H9 (cell line): ENCODE measurements around the gene SLC35E3. TPM values are rescaled to one million over a fixed set of nuclear protein-coding genes. Genes with fewer than 3 reads are reported as not detected.

Source experiments
- DNase-seq: peaks from one replicate; pipeline ENCODE4 v3.0.0-alpha.2; 2017
- H2AFZ ChIP-seq: one replicate; pipeline ENCODE4 v1.6.1; 2013; ENCODE audit warnings: mild to moderate bottlenecking, low read length, control low read depth, moderate library complexity
- H2AK5ac ChIP-seq: 2 replicates; pipeline ENCODE4 v1.6.1; 2013; ENCODE audit warnings: low read length, control low read depth, mixed read lengths; ENCODE audit not compliant: insufficient read length
- H2BK120ac ChIP-seq: one replicate; pipeline ENCODE4 v1.6.1; 2013; ENCODE audit warnings: low read depth, mild to moderate bottlenecking, low read length, control low read depth, inconsistent platforms; ENCODE audit not compliant: poor library complexity, severe bottlenecking
- H2BK12ac ChIP-seq: 2 replicates; pipeline ENCODE4 v1.6.1; 2013; ENCODE audit warnings: low read length, control low read depth, mixed read lengths, low read depth; ENCODE audit not compliant: insufficient read length
- H2BK15ac ChIP-seq: 2 replicates; pipeline ENCODE4 v1.6.1; 2013; ENCODE audit warnings: low read depth, low read length, control low read depth
- H2BK20ac ChIP-seq: one replicate; pipeline ENCODE4 v1.6.1; 2013; ENCODE audit warnings: low read depth, mild to moderate bottlenecking, low read length, control low read depth, inconsistent platforms; ENCODE audit not compliant: poor library complexity, severe bottlenecking
- H2BK5ac ChIP-seq: 2 replicates; pipeline ENCODE4 v1.6.1; 2013; ENCODE audit warnings: low read length, control low read depth, mixed read lengths; ENCODE audit not compliant: insufficient read length
- H3K14ac ChIP-seq: 2 replicates; pipeline ENCODE4 v1.6.1; 2013; ENCODE audit warnings: low read length, control low read depth; ENCODE audit not compliant: insufficient read depth
- H3K18ac ChIP-seq: 2 replicates; pipeline ENCODE4 v1.6.1; 2013; ENCODE audit warnings: low read depth, mild to moderate bottlenecking, mixed read lengths, low read length, control low read depth; ENCODE audit not compliant: insufficient read length
- H3K23ac ChIP-seq: 2 replicates; pipeline ENCODE4 v1.6.1; 2013; ENCODE audit warnings: low read length, control low read depth, mixed read lengths, low read depth; ENCODE audit not compliant: insufficient read length
- H3K23me2 ChIP-seq: 2 replicates; pipeline ENCODE4 v1.6.1; 2013; ENCODE audit warnings: low read depth, mild to moderate bottlenecking, mixed read lengths, low read length, control low read depth; ENCODE audit not compliant: insufficient read length, poor library complexity, severe bottlenecking
- H3K27ac ChIP-seq: 2 replicates; pipeline ENCODE4 v1.5.1; 2013; ENCODE audit warnings: low read length, control low read depth, mixed read lengths, low read depth; ENCODE audit not compliant: insufficient read length
- H3K27me3 ChIP-seq: 2 replicates; pipeline ENCODE4 v1.6.1; 2013; ENCODE audit warnings: low read length, control low read depth, inconsistent platforms; ENCODE audit not compliant: insufficient read depth
- H3K4ac ChIP-seq: 2 replicates; pipeline ENCODE4 v1.6.1; 2013; ENCODE audit warnings: low read depth, mild to moderate bottlenecking, control low read depth, inconsistent platforms, low read length, moderate library complexity
- H3K4me1 ChIP-seq: 2 replicates; pipeline ENCODE4 v1.6.1; 2013; ENCODE audit warnings: low read length, control low read depth, inconsistent platforms; ENCODE audit not compliant: insufficient read depth
- H3K4me2 ChIP-seq: 2 replicates; pipeline ENCODE4 v1.6.1; 2013; ENCODE audit warnings: low read length, control low read depth, mixed read lengths; ENCODE audit not compliant: insufficient read length, insufficient read depth
- H3K56ac ChIP-seq: 2 replicates; pipeline ENCODE4 v1.6.1; 2013; ENCODE audit warnings: low read depth, mild to moderate bottlenecking, mixed read lengths, low read length, control low read depth; ENCODE audit not compliant: insufficient read length
- H3K79me1 ChIP-seq: 2 replicates; pipeline ENCODE4 v1.6.1; 2013; ENCODE audit warnings: low read depth, mild to moderate bottlenecking, moderate library complexity, low read length, control low read depth, inconsistent platforms; ENCODE audit not compliant: insufficient read depth, poor library complexity, severe bottlenecking
- H3K79me2 ChIP-seq: 2 replicates; pipeline ENCODE4 v1.6.1; 2013; ENCODE audit warnings: low read length, control low read depth, inconsistent platforms; ENCODE audit not compliant: insufficient read depth
- H3K9ac ChIP-seq: 2 replicates; pipeline ENCODE4 v1.6.1; 2013; ENCODE audit warnings: low read length, control low read depth, mixed read lengths; ENCODE audit not compliant: insufficient read length; ENCODE audit errors: extremely low read depth
- H3K9me3 ChIP-seq: one replicate; pipeline ENCODE4 v1.6.1; 2013; ENCODE audit warnings: low read depth, low read length, inconsistent platforms; ENCODE audit not compliant: control insufficient read depth
- H3T11ph ChIP-seq: one replicate; pipeline ENCODE4 v1.6.1; 2013; ENCODE audit warnings: mild to moderate bottlenecking, low read length, control low read depth, inconsistent platforms
- H4K20me1 ChIP-seq: one replicate; pipeline ENCODE4 v1.6.1; 2013; ENCODE audit not compliant: control insufficient read depth, insufficient read length, insufficient read depth
- H4K5ac ChIP-seq: 2 replicates; pipeline ENCODE4 v1.6.1; 2013; ENCODE audit warnings: low read depth, mild to moderate bottlenecking, mixed read lengths, low read length, control low read depth; ENCODE audit not compliant: insufficient read length
- H4K8ac ChIP-seq: replicated peaks from 2 replicates; pipeline ENCODE4 v1.6.1; 2013; ENCODE audit warnings: low read length, control low read depth, mixed read lengths, low read depth; ENCODE audit not compliant: insufficient read length
- H4K91ac ChIP-seq: 2 replicates; pipeline ENCODE4 v1.6.1; 2013; ENCODE audit warnings: low read depth, mild to moderate bottlenecking, moderate library complexity, mixed read lengths, low read length, control low read depth; ENCODE audit not compliant: insufficient read length
- H3K27ac Mint-ChIP-seq, 3 experiments: 2 replicates in 2 of 3; 3 replicates in 1 of 3; pipeline ENCODE4 v1.8.0; 2020 to 2021; ENCODE audit warnings: mixed read lengths in 3 of 3, mild to moderate bottlenecking in 1 of 3, moderate library complexity in 1 of 3
- H3K27me3 Mint-ChIP-seq: 2 replicates; pipeline ENCODE4 v1.8.0; 2021; ENCODE audit warnings: low read depth, mild to moderate bottlenecking, moderate library complexity, mixed read lengths
- H3K36me3 Mint-ChIP-seq, 3 experiments: 2 replicates in 2 of 3; 3 replicates in 1 of 3; pipeline ENCODE4 v1.8.0; 2020 to 2021; ENCODE audit warnings: low read depth in 3 of 3, mixed read lengths in 3 of 3; ENCODE audit not compliant: insufficient read depth in 1 of 3
- H3K4me1 Mint-ChIP-seq, 2 experiments: 2 replicates each; pipeline ENCODE4 v1.8.0; 2020; ENCODE audit warnings: mixed read lengths in 2 of 2
- H3K4me3 Mint-ChIP-seq, 2 experiments: 2 replicates in 1 of 2; 3 replicates in 1 of 2; pipeline ENCODE4 v1.8.0; 2020 to 2021; ENCODE audit warnings: mild to moderate bottlenecking in 2 of 2, mixed read lengths in 2 of 2, moderate library complexity in 1 of 2
- H3K9me3 Mint-ChIP-seq, 2 experiments: 2 replicates in 1 of 2; 3 replicates in 1 of 2; pipeline ENCODE4 v1.8.0; 2020; ENCODE audit warnings: mild to moderate bottlenecking in 2 of 2, mixed read lengths in 2 of 2, moderate library complexity in 1 of 2
- WGBS: extraction: QIAGEN DNeasy Blood & Tissue Kit; methylation state at CpG from one replicate; pipeline ENCODE4 v1.1.7; 2013; ENCODE audit warnings: missing lambda C conversion rate, low lambda C conversion rate, mixed read lengths; ENCODE audit not compliant: insufficient read length; ENCODE audit errors: extremely low coverage; 5-methylcytosine and 5-hydroxymethylcytosine counted together
- long read RNA-seq: library from polyadenylated mRNA; unstranded; transcript quantifications from one replicate; pipeline ENCODE4 v2.0.0, GENCODE V29; 2020
- total RNA-seq: library from RNA; stranded (reverse); gene quantifications from 2 replicates; pipeline ENCODE4 v1.2.1, GENCODE V29; 2021
- TF ChIP-seq, protein P1 (sequence below): fragments of 200-600 bp; sonication (generic); conservative IDR thresholded peaks from 3 replicates; pipeline ENCODE4 v1.8.0; 2021; ENCODE audit warnings: antibody characterized with exemption, mild to moderate bottlenecking

Gene SLC35E3
- 17.2 and 17.9 TPM in 2 replicates for total RNA-seq
- long read RNA-seq, full-length matches to known transcripts = 117 of 161 reads
- long read RNA-seq, partial matches to known transcripts = 11 of 161 reads
- long read RNA-seq, other reads (novel, unspliced or antisense) = 33 of 161 reads

DNA sequence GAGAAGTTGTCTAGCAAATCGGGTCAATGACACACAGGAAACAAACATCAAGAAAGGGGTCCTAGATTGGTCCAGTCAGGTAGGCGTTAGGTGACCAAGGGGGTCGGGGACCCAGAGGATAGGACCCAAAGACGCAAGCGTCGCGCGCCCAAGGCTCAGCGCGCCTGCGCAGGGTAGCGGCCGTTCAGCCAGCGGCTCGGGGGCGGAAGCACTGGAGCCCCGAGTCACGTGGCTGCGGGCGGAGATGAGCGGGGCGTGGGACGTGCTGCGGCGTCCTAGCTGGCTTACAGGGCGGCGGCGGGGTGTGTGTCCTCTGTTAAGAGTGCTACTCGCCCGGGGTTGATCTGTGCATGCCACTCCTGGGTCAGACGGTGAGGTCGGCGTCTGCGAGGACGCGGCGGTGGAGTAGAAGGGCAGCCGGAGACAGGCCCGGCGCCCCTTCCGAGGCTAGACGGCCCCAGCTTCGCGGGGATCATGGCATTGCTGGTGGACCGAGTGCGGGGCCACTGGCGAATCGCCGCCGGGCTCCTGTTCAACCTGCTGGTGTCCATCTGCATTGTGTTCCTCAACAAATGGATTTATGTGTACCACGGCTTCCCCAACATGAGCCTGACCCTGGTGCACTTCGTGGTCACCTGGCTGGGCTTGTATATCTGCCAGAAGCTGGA, at the start of gene SLC35E3:
Gene SLC35E3, plus strand, starts transcription at position 273 of the 668 bp plus-strand sequence. Its CDS starts 202 bp downstream, at position 475.
- Histone ChIP-seq H4K8ac (no peak within 1 kb of the TSS), H3K18ac (no peak within 1 kb of the TSS), H3K4me1 (no peaks in the 10 kb centered on the region), H3K27ac (no peak within 1 kb of the TSS), H3K9me3 (no peaks in the 10 kb centered on the region), H2BK15ac (no peak within 1 kb of the TSS), H3K14ac (peak within 1 kb of the TSS; percentile 83), H2BK120ac (no peak within 1 kb of the TSS), H3K56ac (no peak within 1 kb of the TSS), H4K20me1 (no peaks in the 10 kb centered on the region), H3K23me2 (peaks cover 6% of the 10 kb centered on the region), H3K27me3 (no peaks in the 10 kb centered on the region), H4K91ac (no peak within 1 kb of the TSS), H2BK5ac (no peak within 1 kb of the TSS), H3K79me1 (no peaks in the 10 kb centered on the region), H3K9ac (peak within 1 kb of the TSS; percentile 86), H2BK12ac (no peak within 1 kb of the TSS), H4K5ac (no peak within 1 kb of the TSS), H3K4ac (no peak within 1 kb of the TSS), H2AFZ (no peak within 1 kb of the TSS), H3T11ph (no peak within 1 kb of the TSS), H2BK20ac (no peak within 1 kb of the TSS), H3K79me2 (no peaks in the 10 kb centered on the region), H3K23ac (no peak within 1 kb of the TSS), H3K4me2 (peak within 1 kb of the TSS; percentile 88), H2AK5ac (no peak within 1 kb of the TSS)
- Mint-ChIP-seq H3K9me3 (no peaks in the 10 kb centered on the region), H3K36me3 (peaks cover 0 to 30% (median 26%) of the 10 kb centered on the region in 3 experiments; a peak in 6 of 7 replicates), H3K4me3 (peak within 1 kb of the TSS; percentile 96 to 99), H3K4me1 (peaks cover 12 to 17% of the 10 kb centered on the region in 2 experiments), H3K27me3 (no peaks in the 10 kb centered on the region), H3K27ac (peak within 1 kb of the TSS; percentile 96 to 97 (median 96))
- peak; percentile 97 for DNase-seq
- TF ChIP-seq, protein P1, sequence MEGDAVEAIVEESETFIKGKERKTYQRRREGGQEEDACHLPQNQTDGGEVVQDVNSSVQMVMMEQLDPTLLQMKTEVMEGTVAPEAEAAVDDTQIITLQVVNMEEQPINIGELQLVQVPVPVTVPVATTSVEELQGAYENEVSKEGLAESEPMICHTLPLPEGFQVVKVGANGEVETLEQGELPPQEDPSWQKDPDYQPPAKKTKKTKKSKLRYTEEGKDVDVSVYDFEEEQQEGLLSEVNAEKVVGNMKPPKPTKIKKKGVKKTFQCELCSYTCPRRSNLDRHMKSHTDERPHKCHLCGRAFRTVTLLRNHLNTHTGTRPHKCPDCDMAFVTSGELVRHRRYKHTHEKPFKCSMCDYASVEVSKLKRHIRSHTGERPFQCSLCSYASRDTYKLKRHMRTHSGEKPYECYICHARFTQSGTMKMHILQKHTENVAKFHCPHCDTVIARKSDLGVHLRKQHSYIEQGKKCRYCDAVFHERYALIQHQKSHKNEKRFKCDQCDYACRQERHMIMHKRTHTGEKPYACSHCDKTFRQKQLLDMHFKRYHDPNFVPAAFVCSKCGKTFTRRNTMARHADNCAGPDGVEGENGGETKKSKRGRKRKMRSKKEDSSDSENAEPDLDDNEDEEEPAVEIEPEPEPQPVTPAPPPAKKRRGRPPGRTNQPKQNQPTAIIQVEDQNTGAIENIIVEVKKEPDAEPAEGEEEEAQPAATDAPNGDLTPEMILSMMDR = no peak
- WGBS = no CpG with 5 or more reads among the region's 52 CpGs
